GM23338 (cell line): ENCODE data around the gene MUC6.

Experiments
- CREB1 ChIP-seq: fragments of 250-450 bp; sonication (Bioruptor Pico); IDR thresholded peaks from 2 replicates; pipeline ENCODE4 v1.5.0; 2020; ENCODE audit warnings: low read depth, mild to moderate bottlenecking, moderate library complexity
- CTCF ChIP-seq, 2 experiments: fragments of 200-600 bp in 1 of 2; sonication (generic) in 1 of 2; conservative IDR thresholded peaks; 2 replicates each; pipeline versions ENCODE4 v1.5.1 to v1.6.1; 2016 to 2017; ENCODE audit warnings: antibody characterized with exemption in 2 of 2, low read depth in 2 of 2, mild to moderate bottlenecking in 2 of 2, moderate library complexity in 1 of 2
- EZH2phosphoT487 ChIP-seq: fragments of 200-600 bp; sonication (generic); IDR thresholded peaks from one replicate; pipeline ENCODE4 v1.8.1; 2018; ENCODE audit warnings: antibody characterized with exemption; ENCODE audit not compliant: unreplicated experiment
- NANOG ChIP-seq: IDR thresholded peaks from 2 replicates; pipeline ENCODE4 v1.6.1; 2016; ENCODE audit warnings: antibody characterized with exemption, borderline replicate concordance
- POLR2AphosphoS5 ChIP-seq: IDR thresholded peaks from 2 replicates; pipeline ENCODE4 v1.6.1; 2016; ENCODE audit warnings: antibody characterized with exemption, low read depth
- TF ChIP-seq, protein P1 (sequence below): IDR thresholded peaks from one replicate; pipeline ENCODE4 v1.6.1; 2018; ENCODE audit warnings: antibody characterized with exemption; ENCODE audit not compliant: unreplicated experiment

- TF ChIP-seq CTCF (conservative IDR thresholded peaks at IDR 0.05; ENCODE audit: low read depth in 2 of 2): no peak
- TF ChIP-seq EZH2phosphoT487: no peak
- no peak for TF ChIP-seq POLR2AphosphoS5
- no peak for TF ChIP-seq CREB1 (CRISPR knock-in tag)
- TF ChIP-seq, protein P1, sequence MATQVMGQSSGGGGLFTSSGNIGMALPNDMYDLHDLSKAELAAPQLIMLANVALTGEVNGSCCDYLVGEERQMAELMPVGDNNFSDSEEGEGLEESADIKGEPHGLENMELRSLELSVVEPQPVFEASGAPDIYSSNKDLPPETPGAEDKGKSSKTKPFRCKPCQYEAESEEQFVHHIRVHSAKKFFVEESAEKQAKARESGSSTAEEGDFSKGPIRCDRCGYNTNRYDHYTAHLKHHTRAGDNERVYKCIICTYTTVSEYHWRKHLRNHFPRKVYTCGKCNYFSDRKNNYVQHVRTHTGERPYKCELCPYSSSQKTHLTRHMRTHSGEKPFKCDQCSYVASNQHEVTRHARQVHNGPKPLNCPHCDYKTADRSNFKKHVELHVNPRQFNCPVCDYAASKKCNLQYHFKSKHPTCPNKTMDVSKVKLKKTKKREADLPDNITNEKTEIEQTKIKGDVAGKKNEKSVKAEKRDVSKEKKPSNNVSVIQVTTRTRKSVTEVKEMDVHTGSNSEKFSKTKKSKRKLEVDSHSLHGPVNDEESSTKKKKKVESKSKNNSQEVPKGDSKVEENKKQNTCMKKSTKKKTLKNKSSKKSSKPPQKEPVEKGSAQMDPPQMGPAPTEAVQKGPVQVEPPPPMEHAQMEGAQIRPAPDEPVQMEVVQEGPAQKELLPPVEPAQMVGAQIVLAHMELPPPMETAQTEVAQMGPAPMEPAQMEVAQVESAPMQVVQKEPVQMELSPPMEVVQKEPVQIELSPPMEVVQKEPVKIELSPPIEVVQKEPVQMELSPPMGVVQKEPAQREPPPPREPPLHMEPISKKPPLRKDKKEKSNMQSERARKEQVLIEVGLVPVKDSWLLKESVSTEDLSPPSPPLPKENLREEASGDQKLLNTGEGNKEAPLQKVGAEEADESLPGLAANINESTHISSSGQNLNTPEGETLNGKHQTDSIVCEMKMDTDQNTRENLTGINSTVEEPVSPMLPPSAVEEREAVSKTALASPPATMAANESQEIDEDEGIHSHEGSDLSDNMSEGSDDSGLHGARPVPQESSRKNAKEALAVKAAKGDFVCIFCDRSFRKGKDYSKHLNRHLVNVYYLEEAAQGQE: no peak
- no peak for TF ChIP-seq NANOG
These were observed 23.9 kb upstream of the MUC6 start for GRCh38 chr11:1060410-1060809.
